Fibroblast of skin of right biceps (primary cell): ENCODE data around the gene SMARCA4.

Experiments used
- DNase-seq: peaks from one replicate; pipeline ENCODE4 v3.0.0-alpha.2; 2013

The SMARCA4 gene

GRCh38 chr19:10960314-10961072 lies at the start of gene SMARCA4:
Gene SMARCA4 (plus strand): TSS chr19:10961030. CDS start chr19:10984152, 23,122 bp downstream.
- peak; percentile 97 for DNase-seq

- DNase-seq: no peak
Observed at GRCh38 chr19:10911579-10912363, 49.1 kb upstream of the SMARCA4 start.

GRCh38 chr19:10912619-10913018 lies 48.2 kb upstream of the SMARCA4 start:
- no peak for DNase-seq

- no peak for DNase-seq
Observed at GRCh38 chr19:10913716-10914340, 47.0 kb upstream of the SMARCA4 start.

- DNase-seq: peak; percentile 79
Observed at GRCh38 chr19:10915130-10916091, 45.4 kb upstream of the SMARCA4 start.

- no peak for DNase-seq
Observed at GRCh38 chr19:10916602-10917001, 44.2 kb upstream of the SMARCA4 start.

- no peak for DNase-seq
Observed at GRCh38 chr19:10918359-10918758, 42.5 kb upstream of the SMARCA4 start.

GRCh38 chr19:10919352-10920287 lies 41.2 kb upstream of the SMARCA4 start:
- no peak for DNase-seq

- DNase-seq: no peak
Observed at GRCh38 chr19:10920288-10920655, 40.6 kb upstream of the SMARCA4 start.

- DNase-seq: no peak
Observed at GRCh38 chr19:10920781-10921180, 40.0 kb upstream of the SMARCA4 start.

- DNase-seq: no peak
Observed at GRCh38 chr19:10921199-10921909, 39.5 kb upstream of the SMARCA4 start.

GRCh38 chr19:10921910-10922637 lies 38.8 kb upstream of the SMARCA4 start:
- DNase-seq: no peak

- DNase-seq: no peak
Observed at GRCh38 chr19:10922638-10923014, 38.2 kb upstream of the SMARCA4 start.

GRCh38 chr19:10923260-10924112 lies 37.3 kb upstream of the SMARCA4 start:
- DNase-seq: no peak

GRCh38 chr19:10924597-10924996 lies 36.2 kb upstream of the SMARCA4 start:
- no peak for DNase-seq

- DNase-seq: no peak
Observed at GRCh38 chr19:10927730-10928562, 32.9 kb upstream of the SMARCA4 start.

GRCh38 chr19:10928563-10929401 lies 32.0 kb upstream of the SMARCA4 start, which contains the start of the genes TIMM29 and YIPF2:
Gene TIMM29 (plus strand): TSS chr19:10928811. CDS start chr19:10928823, 12 bp downstream.
Gene YIPF2 (minus strand): TSS chr19:10928639. CDS start chr19:10928410, 229 bp downstream.
- peak; percentile 99 for DNase-seq
